Activated effector memory CD4-positive, alpha-beta T cell treated with Interleukin-2 at 50 U/mL for 16 hours (primary cell): ENCODE results near the gene JAZF1.

Experiments used
- DNase-seq: peaks from one replicate; pipeline ENCODE4 v3.0.0-alpha.2; 2020

JAZF1 gene

DNA sequence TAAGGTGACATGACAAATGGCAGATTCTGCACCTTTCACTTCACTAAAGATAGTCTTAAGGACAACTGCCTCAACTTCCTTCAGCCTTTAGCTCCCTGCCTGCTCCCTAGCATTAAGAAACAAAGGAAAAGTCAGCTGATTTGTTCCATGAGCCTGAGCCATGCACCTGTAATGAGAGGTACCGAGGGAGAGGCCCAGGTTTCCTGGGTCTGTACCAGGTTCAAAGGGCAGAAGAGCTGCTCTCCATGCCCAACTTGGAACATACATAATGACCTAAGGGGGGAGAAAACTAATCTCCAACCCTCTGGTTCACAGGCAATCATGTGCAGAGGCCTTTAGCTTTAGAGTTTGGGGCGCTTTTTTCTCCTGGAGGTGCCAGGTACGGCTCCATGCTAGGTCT, 111.2 kb downstream of the JAZF1 start:
- no peak for DNase-seq

DNA sequence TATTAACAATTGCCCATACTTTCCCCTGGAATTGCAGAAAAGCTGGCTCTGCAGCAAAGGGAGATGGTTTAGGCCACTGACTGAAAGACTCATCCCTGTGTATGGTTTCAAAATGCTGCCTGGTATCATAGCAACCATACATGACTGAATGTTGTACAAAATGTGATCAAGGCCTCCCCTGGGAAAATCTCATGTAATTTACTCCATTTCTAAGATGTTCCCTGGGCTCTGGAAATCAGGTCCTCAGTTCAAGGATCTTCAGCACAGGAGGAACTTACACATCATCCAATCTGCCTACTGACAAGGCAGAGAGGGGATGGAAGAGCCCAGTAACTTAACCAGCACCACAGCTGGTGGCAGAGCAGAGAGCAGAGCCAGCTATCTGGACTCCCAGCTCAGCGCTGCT, 111.8 kb downstream of the JAZF1 start:
- DNase-seq: no peak

DNA sequence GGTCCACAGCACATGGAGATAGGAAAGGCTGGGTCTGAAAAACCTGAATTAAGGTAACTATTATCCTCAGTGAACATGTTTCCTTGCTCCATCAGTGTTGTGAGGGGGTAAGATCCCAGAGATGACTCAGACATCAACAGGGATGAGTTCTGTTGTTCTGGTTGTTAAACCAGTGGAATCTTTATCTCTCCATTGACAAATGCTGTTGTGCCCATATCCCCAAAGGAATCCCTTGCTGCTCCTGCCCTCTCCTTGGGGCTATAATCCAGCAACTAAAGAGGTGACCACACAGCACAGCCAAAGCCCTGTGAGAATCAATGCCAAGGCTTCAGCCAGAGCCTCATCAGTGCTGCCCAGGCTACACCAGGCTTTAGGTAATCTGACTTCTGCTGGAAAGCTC, 113.4 kb downstream of the JAZF1 start:
- DNase-seq: no peak

DNA sequence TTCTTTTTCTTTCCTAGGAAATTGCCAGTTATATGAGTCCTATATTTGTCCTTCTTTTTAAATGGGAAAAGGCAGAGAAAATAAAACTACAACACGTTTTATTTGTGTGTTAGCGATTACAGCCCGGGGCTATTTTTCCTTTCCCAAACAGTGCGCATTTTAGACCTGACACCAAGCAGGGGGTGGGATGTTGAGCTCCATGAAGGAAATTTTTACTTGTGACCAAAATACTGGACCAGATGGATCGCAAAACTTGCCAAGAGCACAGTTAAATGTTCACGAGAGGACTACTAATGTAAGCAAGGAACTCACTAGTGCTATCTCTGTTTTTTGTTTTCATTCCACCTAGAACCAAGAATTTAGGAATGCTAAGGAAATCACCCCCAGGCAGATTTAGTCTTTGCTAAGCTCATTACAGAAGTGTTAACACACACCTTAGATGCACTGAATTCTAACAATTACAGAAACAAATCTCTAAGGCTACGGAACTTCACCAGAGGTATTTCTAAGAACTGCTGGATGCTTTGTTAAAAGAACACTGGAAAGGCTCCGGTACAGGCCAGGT, 114.8 kb downstream of the JAZF1 start:
- no peak for DNase-seq

DNA sequence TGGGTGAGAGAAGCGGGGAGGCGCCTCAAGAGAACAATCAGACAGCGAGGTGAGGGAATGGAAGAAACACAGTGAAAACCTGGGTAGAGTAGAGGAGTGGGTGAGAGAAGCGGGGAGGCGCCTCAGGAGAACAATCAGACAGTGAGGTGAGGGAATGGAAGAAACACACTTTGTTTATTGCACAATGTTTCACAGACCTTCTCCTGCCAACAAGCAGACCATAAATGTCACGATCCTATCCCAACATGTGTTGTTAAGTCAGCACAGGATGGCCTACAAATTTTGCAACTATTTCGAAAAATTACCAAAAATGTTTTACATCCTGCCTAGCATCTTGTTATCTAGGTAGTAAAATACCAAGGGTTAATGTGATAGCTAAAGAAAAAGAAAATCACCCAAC, 115.3 kb downstream of the JAZF1 start:
- no peak for DNase-seq

DNA sequence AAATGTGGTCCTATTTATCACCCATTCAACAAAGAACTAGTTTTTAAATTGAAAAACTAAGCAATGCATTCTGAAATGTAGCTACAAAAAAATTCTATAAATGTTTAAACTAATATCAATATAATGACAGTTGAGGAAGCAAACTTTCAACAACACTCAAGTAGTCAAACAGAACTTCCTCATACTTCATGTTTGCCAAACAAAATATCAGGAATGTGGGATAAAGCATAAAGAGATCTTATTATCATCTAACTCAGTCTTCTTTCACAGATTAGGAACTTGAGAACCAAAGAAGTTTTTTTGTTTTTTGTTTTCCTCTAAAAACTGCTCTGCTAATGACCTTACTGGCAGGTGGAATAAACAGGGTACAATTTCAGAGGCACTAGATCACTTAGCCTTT, 116.2 kb downstream of the JAZF1 start:
- DNase-seq: no peak

DNA sequence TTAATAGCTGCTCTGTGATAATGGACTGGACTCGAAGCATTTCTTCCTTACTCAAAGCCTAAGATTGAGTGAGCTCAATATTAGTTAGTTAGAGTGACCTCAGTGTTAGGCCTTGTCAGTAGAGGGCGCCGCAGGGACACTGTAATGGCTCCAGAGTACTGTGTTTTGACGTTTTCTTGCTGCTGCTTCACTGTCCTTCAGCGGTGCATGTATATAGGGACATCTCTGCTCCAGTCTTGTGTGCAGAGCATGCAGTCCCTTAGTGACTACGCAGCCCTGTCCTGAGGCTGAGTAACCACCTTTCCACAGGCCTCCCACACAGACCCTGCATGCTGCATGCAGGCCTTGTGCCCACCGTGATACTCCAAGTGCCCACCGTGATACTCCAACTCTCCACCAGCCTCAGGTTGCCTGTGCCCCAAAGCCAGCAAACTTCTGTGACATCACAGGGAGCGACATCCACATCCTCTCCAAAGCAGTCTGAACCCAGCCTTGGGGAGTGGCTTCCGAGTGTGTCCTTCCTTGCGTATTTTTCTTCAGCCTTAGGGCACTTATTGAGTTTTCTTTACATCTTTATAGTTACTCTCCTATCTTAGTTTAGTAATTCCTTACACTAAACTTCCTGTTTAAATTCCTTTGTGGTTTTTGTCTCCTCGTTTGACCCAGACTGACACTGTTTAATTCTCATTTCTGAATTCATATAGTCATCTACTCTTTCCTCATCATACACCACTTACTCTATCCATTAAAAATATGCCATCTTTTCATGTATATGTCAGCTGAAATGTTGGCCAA, 118.2 kb downstream of the JAZF1 start:
- DNase-seq: peak; percentile 6

DNA sequence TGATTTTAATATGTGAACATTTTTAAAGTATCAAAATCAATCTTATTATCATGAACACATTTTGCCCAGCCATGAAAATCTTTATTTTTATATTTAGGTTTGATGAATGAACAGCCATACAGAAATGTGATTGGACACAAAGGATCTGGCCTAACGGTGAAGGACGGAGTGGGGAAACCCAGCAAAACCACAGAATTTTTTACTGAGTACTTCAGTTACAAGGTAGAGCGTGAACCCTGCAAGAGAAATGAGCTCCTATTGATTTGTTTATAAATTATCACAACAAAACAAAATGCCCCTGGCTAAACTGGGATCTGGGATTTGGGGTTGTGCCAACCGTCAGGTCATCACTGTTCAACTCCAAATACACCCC, 118.8 kb downstream of the JAZF1 start:
- no peak for DNase-seq

DNA sequence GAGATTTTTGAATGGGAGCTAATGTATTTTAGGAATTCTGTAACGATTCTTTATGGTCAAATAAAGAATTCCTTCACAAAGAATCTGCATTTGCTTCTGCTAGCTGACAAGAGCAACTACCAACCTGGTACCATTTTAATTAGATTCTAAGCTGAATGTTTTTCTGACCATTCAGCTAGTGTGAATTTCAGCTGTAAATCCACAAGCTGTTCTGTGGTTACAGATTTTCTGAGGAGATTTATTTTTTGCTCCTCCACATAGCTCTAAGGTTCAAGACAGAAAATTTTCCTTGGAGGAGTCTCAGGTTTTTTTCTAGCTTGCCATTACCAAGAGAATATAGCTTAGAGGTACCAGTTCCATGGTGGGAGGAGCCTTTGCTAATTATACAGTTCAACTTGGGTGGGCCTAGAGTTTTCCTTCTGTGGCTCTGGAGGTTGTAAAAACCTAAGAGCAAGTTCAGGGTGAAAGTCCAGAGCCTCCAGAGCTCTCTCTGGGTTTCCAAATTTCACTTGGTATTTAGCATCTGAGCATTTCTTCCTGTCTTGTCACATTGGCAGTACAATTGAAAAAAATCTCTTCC, 120.1 kb downstream of the JAZF1 start:
- no peak for DNase-seq

DNA sequence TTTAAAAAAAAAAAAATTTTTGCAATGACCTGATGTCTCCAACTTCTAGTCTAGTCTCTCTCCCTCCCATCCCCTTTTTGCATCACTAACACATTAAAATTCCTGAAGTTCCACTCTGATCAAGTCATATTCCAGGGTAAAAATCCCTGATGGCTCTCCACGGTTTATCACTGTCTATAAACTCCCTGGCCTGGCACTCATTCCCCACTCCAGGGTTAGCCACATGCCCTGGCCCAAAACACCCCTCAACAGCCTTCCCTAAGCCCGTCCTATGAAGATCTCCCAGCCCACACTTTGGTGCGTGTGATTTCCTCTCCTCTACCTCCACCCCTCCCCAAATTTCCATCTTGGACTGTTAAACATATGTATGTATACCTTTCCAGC, 125.4 kb downstream of the JAZF1 start:
- no peak for DNase-seq

DNA sequence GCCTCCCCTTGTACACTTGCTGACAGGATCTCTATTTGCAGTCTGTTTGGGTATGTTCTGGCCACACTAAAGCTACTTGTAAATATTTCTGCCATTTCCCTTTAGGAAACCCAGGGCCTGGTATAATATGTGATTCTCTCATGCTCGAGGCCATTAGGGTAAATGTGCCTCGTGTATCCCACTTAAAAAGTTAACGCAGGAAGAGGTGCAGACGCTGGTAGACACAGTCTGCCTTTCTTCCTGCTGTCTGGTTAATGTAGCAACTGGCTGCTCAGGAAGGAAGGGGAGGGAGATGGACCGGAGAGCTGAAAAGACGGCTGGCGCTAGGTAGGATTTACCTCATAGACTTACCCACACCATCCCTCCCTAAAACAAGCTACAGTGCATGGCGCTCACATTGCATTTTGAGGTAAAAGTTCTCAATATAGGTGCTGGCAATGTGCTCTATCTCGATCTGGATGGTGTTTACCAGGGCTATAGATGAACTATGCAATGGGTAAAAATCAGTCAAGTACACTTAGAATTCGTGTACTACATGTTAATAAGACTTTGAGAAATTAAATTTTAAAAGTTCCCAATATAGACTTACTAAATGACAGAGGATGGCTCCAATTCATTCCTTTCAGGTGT, 125.9 kb downstream of the JAZF1 start:
- DNase-seq: no peak

DNA sequence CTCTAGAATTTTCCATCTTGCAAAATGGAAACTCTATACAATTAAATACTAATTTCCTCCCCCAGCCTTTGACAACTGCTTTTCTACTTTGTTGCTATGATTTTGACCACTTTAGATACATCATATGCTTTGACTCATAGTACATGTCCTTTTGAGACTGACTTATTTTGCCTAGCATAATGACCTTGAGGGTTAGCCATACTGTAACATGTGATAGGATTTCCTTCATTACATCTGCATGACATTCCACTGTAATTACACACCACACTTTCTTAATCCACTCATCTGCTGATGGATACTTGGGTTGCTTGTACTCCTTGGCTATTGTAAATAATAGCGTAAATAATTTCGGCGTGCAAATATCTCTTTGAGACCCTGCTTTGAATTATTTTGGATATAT, 127.7 kb downstream of the JAZF1 start:
- DNase-seq: no peak

DNA sequence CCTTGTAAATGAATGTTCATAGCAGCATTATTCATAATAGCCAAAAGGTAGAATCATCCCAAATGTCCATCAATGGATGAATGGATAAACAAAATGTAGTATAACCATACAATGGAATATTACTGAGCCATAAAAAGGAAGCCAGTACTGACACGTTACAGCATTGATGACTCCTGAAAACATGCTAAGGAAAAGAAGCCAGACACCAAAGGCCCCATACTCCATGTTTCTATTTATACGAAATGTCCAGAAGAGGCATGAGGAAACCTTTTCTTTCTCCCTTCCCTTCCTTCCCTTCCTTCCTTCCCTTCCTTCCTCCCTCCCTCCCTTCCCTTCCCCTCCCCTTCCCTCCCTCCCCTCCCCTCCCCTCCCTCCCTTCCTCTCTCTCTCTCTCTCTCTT, 131.9 kb downstream of the JAZF1 start:
- DNase-seq: no peak

DNA sequence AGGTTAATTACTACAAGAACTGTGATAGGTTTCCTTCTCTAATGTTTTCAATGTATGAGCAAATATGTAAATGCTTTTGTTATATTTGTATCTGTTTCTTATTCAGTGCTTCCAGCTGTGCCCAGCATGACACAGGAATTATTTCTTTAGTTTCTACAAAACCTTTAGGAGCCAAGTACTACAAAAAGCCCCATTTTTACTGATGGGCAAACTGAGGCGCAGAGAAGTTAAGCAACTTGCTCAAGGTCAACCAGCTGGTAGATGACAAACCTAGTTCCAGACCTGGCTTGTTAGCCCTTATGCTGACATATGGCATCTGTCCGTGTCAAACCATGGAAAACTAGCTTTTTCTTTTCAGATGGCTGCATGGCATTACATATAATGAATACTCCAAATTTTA, 134.6 kb downstream of the JAZF1 start:
- no peak for DNase-seq

DNA sequence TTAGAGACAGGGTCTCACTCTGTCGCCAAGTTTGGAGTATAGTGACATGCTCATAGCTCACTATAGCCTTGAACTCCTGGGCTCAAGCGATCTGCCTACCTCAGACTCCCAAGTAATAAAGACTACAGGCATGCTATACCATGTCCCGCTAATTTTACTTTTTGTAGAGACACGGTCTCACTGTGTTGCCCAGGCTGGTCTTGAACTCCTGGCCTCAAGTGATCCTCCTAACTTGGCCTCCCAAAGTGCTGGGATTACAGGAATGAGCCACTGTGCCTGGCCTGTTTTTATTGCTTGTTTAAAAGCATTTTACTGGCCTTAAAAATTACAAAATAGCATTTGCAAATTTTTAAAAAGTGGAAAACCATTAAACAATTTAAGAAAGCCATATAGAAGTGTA, 135.0 kb downstream of the JAZF1 start:
- DNase-seq: no peak

DNA sequence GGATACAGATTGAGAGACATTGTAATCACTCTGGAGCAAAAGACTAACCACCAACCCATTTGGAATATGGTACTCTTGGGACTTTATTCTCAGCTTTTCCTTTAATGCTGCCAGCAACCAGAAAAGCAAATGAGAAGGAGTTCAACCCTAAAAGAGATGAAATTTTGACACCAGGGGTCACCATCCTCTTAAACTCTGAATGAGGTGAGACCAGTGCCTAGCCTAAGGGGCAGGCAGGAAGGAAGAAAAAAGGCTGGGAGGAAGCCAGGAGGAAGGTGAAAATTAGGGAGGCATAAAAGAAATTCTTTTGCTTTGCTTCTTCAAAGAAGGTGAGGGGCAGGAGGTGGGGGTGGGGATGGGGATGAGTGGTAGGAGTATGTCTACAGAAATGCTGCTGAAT, 135.8 kb downstream of the JAZF1 start:
- DNase-seq: no peak

DNA sequence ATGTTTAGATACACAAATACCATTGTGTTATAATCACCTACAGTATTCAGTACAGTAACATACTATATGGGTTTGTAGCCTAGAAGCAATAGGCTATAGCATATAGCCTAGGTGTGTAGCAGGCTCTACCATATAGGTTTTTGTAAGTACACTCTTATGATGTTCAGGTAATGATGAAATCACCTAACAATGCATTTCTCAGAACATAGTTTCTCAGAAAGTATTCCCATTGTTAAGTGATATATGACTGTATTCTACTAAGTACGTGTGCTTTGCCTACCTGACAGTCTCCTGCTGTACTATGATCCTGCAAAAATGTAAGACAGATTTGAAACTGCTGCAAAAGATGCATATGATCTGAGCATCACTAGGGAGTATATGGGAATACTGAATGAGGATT, 137.9 kb downstream of the JAZF1 start:
- no peak for DNase-seq

DNA sequence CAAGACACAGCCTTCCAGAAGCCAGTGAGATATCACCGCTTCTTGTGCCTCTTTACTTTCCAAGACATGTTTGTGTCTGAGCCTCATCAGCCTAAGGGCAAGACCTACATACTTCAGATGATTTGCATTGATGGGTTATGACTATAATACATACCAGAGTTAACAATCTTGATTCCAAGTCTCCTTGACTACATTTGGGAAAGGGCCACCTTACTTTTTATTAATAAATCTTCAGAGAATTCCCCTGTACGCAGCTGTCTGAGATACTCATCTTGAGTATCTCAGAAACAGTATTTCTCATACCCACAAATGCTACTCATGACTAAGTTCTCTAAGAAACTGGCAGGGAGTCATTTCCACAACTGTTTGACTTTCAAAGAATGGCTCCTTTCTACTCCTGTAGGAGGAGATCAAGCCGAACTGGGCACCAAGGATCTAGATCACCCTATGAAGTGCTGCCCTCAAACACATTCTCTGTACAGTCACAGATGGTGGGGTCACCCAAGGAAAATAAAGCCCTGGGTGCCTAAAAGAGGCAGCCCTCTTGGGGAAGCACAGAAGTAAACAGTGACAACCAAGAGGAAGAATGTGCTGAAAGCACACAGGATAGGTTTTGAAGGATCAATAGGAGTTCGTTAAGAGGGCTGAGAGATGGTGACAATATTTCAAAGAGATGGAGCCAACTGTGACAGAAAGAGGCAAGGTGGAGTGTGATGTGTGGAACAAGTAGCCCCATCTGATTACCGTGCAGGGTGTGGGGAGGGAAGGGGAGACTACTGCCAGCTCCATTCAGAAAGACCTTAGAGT, 138.9 kb downstream of the JAZF1 start:
- DNase-seq: no peak

DNA sequence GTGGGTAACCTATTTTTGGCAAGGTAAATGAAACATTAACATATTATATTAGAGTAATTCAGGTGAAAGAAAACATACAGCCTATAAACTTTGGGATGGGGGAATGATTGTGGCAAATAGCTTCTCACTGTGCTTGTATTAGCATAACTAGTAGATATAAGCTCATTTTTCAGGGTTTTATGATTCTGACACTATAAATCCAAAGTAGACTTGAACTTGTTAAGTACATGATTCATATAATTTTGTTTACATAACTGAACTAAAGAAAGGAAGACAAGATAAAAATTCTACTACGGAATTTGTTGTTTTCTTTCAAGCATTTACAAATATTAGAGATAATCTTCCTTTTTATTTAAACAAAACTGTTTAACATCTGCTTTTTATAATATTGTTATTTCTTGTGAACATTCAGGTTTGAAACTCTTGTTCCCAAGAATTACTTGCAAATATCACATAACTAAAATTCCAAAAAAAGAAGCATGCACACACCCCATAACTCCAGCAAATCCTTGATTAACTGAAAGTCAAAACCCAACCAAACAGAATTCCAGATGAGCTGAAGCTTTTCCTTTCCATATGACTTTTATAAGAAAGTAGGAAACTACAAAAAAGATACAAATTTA, 142.3 kb downstream of the JAZF1 start:
- DNase-seq: no peak

DNA sequence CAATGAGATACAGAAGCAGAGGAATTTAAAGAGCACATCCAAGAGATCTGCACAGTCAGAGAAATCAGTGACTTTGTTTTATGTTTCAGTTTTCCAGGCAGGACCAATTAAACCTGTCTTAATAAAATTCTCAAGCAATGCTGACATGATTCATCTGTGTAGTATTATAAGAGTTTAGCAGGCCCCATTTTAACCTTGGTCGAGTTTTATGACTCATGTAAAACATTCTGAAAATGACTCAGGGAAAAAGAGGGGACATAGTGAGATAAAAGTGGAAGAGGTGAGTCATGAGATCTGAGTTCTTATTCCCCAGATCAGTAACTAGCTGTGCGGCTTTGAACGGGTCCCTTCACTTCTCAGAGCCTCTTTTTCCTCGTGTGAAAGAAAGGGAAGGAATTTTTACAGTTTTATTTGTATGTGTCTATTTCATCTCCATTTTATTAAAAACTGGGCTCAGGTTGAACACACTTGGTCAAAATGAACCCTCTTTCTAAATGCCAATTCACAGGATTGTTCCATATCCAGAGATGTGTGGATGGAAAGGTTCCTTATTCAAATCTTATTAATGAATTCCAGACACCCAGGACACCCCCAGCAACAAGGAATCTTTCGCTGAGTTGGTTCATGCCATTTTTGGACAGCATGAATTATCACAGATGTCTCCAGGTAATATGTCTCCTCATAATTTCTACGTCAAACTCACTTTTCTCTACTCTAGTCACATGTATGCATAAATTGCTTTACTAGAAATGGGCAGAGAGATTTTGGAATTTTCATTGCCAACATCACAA, 143.2 kb downstream of the JAZF1 start:
- DNase-seq: no peak

DNA sequence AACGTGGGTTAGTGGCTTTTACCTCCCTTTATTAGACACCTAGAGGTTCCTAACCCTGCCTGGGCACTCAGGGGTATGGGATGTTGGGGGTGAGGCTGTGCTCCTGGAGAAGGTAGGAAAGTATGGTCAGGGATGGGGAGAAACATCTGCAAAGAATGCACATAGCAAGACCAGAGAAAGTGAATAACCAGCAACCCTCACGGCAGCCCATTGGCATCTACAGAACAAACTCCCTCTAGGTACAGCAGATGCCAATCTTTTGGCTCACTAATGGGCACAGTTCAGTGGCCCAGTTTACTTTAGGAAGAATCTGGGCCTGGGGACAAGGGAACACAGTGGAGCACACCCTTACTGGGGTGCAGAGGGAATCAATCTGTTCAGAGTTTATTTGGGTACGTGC, 143.9 kb downstream of the JAZF1 start:
- DNase-seq: no peak

DNA sequence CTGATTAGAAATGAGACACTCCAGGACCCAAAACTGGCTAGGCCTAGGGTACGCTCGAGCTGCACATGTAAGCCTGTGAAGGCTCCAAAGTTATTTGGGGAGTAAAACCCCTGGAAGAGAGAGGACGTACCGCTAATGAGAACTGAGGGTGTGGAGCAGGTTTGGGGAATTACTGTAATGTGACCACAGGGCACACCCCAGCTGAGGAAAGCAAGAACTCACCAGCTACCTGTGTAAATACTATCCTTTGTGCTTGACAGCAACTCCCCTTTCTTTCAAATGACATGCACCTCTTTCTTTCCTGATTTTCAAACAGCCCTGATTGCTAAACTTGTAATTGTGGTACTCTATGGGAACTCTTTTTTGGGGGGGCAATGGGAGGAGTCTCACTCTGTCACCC, 147.2 kb downstream of the JAZF1 start:
- no peak for DNase-seq
